Muscle layer of duodenum (tissue), 2 donors: Measurements from ENCODE around the gene EPYC.

Experiments used
- H3K27ac ChIP-seq: one replicate; pipeline ENCODE4 v1.7.0; 2013; ENCODE audit warnings: mild to moderate bottlenecking, low read length
- H3K27me3 ChIP-seq: one replicate; pipeline ENCODE4 v1.7.0; 2013; ENCODE audit warnings: low read depth, mild to moderate bottlenecking, control low read depth, low read length
- H3K36me3 ChIP-seq, 2 donors: one replicate each; pipeline ENCODE4 v1.7.0; 2013; ENCODE audit warnings: low read length in 2 of 2, control low read depth in 1 of 2, mild to moderate bottlenecking in 1 of 2; ENCODE audit not compliant: insufficient read depth in 2 of 2, control insufficient read depth in 1 of 2
- H3K4me1 ChIP-seq, 2 donors: one replicate each; pipeline ENCODE4 v1.7.0; 2013; ENCODE audit warnings: low read length in 2 of 2, mild to moderate bottlenecking in 2 of 2, control low read depth in 1 of 2, moderate library complexity in 1 of 2; ENCODE audit not compliant: insufficient read depth in 2 of 2, control insufficient read depth in 1 of 2
- H3K4me3 ChIP-seq, 2 donors: one replicate each; pipeline ENCODE4 v1.7.0; 2013; ENCODE audit warnings: low read length in 2 of 2, low read depth in 1 of 2, mild to moderate bottlenecking in 1 of 2
- H3K9me3 ChIP-seq, 2 donors: one replicate each; pipeline ENCODE4 v1.7.0; 2013; ENCODE audit warnings: low read length in 2 of 2, control low read depth in 1 of 2, mild to moderate bottlenecking in 1 of 2; ENCODE audit not compliant: control insufficient read depth in 1 of 2
- donor health status: healthy.

Gene EPYC

GRCh38 chr12:90954428-90954827, 50.3 kb downstream of the EPYC start:
- peaks cover 0 to 3% of the 10 kb centered on the region in 2 donors for H3K4me1 ChIP-seq
- no peaks in the 10 kb centered on the region for H3K36me3 ChIP-seq
- H3K9me3 ChIP-seq, result no peaks in the 10 kb centered on the region
- H3K27me3 ChIP-seq, result no peaks in the 10 kb centered on the region
- H3K27ac ChIP-seq, result no peak overlapping the region
- H3K4me3 ChIP-seq, result no peak overlapping the region

GRCh38 chr12:90953956-90954421, 50.8 kb downstream of the EPYC start:
- Histone ChIP-seq H3K27me3 (no peaks in the 10 kb centered on the region), H3K9me3 (no peaks in the 10 kb centered on the region), H3K4me3 (no peak overlapping the region), H3K27ac (no peak overlapping the region), H3K4me1 (no peaks in the 10 kb centered on the region), H3K36me3 (no peaks in the 10 kb centered on the region)

DNA sequence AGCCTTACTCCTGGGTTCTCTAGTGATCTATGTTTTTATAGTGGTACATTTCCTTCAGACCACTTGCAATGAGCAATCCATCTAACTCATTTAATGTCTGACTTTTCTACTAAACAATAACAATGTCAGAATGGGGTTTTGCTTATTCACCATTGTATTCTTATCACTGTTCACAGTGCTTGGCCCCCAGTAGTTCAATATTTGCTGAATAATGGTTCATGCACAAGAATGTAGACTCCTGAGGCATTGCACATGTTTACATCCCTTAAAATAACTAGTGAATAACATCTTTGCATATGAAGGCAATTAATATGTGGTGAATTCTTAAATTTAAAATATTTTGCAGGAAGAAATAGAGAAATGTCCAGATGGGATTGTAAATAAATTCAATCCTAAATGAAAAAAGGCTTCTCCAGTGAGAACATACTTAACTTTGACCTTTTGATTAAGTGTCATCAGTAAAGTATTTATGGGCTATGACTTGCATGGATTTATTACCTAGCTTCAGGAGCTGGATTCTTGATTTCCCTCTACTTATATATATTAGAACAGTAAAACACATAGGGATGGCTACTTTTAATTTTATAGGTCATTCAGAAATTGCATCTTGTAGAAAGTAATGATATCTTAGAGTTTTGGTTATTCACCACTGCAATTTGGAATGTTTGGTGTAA, 53.2 kb downstream of the EPYC start:
- Histone ChIP-seq H3K27ac (no peak overlapping the region), H3K27me3 (no peaks in the 10 kb centered on the region), H3K9me3 (no peaks in the 10 kb centered on the region), H3K36me3 (no peaks in the 10 kb centered on the region), H3K4me1 (no peaks in the 10 kb centered on the region), H3K4me3 (no peak overlapping the region)

- Histone ChIP-seq H3K9me3 (no peaks in the 10 kb centered on the region), H3K27ac (no peak overlapping the region), H3K27me3 (no peaks in the 10 kb centered on the region), H3K4me3 (no peak overlapping the region), H3K4me1 (no peaks in the 10 kb centered on the region), H3K36me3 (no peaks in the 10 kb centered on the region)
Observed at GRCh38 chr12:90947869-90948268, 56.9 kb downstream of the EPYC start.

DNA sequence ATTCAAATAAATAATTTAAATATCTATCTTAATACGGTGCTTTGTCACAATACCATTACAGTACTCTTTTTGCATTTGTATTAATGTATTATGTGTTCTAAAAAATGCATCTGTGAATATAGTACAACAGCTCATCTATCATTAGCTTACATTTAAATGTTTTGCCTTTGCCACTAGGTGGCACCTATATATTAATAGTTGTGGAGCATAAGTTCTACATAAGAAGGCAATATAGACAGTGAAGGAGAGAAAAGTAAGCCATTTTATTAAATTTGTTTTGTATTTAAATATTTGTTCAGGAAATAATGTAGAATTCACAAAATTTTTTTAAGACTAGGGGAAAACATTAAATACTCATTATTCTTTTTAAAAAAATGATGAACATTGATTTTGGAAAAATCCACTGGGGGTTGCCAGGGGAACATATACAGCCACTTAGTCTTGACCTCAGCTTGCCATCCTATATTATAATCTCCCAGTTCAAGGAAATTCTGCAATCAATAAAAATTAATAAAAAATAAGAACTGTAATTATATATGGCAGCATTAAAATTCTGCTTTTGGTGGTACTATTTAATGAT, 59.6 kb downstream of the EPYC start:
- H3K9me3 ChIP-seq, result no peaks in the 10 kb centered on the region
- H3K4me3 ChIP-seq, result no peak overlapping the region
- no peak overlapping the region for H3K27ac ChIP-seq
- no peaks in the 10 kb centered on the region for H3K36me3 ChIP-seq
- H3K4me1 ChIP-seq, result peaks cover 0 to 3% of the 10 kb centered on the region in 2 donors
- no peaks in the 10 kb centered on the region for H3K27me3 ChIP-seq

DNA sequence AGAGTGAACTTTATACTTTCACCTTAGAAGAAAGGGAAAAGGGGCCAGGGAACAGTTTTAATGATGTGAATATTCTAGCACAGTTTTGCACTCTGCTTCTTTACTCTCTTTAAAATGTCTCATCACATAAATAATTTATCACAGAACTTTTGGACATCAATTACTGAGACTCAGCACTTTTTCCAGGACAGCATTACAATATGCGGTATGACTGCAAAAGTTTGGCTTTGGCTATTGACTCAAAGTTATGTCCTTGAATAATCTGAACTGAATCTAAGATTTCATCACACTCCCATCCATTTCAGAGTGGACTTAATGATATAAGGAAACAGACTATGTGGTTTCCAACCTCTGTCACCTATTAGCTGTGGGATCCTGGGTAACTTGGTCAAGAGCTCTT, 61.5 kb downstream of the EPYC start:
- H3K36me3 ChIP-seq, result no peaks in the 10 kb centered on the region
- no peaks in the 10 kb centered on the region for H3K9me3 ChIP-seq
- no peak overlapping the region for H3K4me3 ChIP-seq
- no peaks in the 10 kb centered on the region for H3K27me3 ChIP-seq
- H3K4me1 ChIP-seq, result peaks cover 0 to 9% of the 10 kb centered on the region in 2 donors
- no peak overlapping the region for H3K27ac ChIP-seq

DNA sequence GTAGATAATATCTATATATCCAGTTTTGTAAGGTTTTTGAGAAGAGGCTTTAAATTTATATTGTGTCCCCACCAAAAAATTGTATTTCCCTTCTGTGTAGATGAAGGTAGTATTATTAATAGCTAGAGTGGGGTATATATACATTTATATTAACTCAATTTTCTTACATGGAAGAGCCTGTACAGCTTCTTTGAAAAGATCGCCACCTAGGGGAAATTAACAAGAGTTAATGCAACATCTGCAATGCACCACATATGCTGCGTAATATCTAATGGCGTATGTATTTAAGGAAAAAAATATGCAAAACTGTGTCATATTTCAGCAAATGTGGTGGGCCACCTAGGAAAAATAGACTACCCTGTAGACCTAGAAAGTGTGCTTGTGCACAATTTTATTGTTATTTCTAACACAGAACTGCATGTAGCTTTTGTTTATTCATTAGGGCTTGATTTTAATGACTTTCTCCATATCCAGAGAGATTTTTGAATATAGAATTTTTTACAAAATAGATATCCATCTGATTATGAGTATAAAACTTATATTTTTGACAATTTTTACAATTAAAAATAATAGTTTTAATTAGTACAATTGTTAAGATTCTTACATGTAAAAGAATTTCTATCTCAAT, 63.8 kb downstream of the EPYC start:
- Histone ChIP-seq H3K4me1 (peaks cover 0 to 9% of the 10 kb centered on the region in 2 donors), H3K36me3 (no peaks in the 10 kb centered on the region), H3K27me3 (no peaks in the 10 kb centered on the region)

GRCh38 chr12:90939382-90939781, 65.4 kb downstream of the EPYC start:
- no peak overlapping the region for H3K27ac ChIP-seq
- H3K4me1 ChIP-seq, result peaks cover 0 to 9% of the 10 kb centered on the region in 2 donors
- peaks cover 0 to 2% of the 10 kb centered on the region in 2 donors for H3K9me3 ChIP-seq
- no peak overlapping the region for H3K4me3 ChIP-seq
- H3K36me3 ChIP-seq, result no peaks in the 10 kb centered on the region
- H3K27me3 ChIP-seq, result no peaks in the 10 kb centered on the region

More for the DNA sequence above, 63.8 kb downstream of the EPYC start:
- H3K27ac ChIP-seq, result no peak overlapping the region
- no peak overlapping the region for H3K4me3 ChIP-seq
- H3K9me3 ChIP-seq, result no peaks in the 10 kb centered on the region

- Histone ChIP-seq H3K4me1 (peaks cover 0 to 9% of the 10 kb centered on the region in 2 donors), H3K9me3 (peaks cover 0 to 2% of the 10 kb centered on the region in 2 donors), H3K4me3 (no peak overlapping the region), H3K27ac (no peak overlapping the region), H3K27me3 (no peaks in the 10 kb centered on the region), H3K36me3 (no peaks in the 10 kb centered on the region)
Observed at GRCh38 chr12:90938451-90938850, 66.3 kb downstream of the EPYC start.

DNA sequence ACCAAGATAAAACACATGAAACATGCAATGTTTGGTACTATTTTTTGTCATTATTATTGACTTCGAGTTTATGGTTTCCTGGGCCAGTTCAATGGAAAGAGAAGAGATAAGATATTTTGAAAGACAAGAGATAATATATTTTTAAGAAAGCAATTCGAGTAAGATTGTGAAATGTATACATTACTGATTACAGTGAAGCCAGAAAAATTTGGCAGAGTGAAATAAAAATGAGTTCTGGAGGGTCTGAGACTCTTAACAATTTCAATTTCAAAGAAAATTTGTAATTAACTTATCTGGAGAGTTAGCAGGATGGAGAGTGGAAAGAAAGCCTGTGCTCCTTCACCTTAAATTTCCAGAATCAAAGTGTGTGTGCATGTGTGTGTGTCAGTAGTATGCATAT, 67.1 kb downstream of the EPYC start:
- peaks cover 0 to 2% of the 10 kb centered on the region in 2 donors for H3K9me3 ChIP-seq
- H3K4me1 ChIP-seq, result peaks cover 0 to 9% of the 10 kb centered on the region in 2 donors
- no peak overlapping the region for H3K4me3 ChIP-seq
- H3K27me3 ChIP-seq, result no peaks in the 10 kb centered on the region
- H3K36me3 ChIP-seq, result no peaks in the 10 kb centered on the region
- no peak overlapping the region for H3K27ac ChIP-seq

DNA sequence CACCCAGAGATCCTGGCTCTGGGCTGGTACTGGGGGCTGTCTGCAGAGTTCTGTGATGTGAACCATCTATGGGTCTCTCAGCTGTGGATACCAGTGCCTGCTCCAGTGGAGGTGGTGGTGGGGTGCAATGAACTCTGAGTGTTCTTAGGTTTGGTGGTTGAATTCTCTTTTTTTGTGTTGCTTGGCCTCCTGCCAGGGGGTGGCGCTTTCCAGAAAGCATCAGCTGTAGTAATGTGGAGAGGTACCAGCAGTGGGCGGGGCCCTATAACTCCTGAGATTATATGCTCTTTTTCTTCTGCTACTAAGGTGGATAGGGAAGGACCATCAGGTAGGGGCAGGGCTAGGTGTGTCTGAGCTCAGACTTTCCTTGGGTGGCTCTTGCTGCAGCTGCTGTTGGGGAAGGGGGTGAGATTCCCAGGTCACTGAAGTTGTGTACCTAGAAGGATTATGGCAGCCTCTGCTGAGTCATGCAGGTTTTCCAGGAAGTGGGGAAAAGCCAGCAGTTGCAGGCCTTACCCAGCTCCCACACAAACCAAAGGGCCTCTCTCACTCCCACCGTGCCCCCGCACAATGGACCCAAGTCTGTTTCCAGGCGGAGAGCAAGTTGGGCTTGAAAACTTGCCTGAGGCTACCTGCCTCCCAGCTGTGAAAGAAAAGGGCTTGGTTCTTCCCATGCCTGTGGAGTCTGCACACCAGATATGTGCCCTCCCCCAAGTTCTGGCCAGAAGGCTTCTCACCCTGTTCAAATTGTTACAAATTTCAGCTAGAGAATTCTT, 68.4 kb downstream of the EPYC start:
- Histone ChIP-seq H3K4me1 (peaks cover 0 to 9% of the 10 kb centered on the region in 2 donors), H3K4me3 (no peak overlapping the region), H3K36me3 (no peaks in the 10 kb centered on the region), H3K9me3 (peaks cover 0 to 2% of the 10 kb centered on the region in 2 donors), H3K27ac (no peak overlapping the region), H3K27me3 (no peaks in the 10 kb centered on the region)
